HCT116 (cell line): ENCODE measurements around the gene PUSL1.

ENCODE experiments used
- ATF3 ChIP-seq: IDR thresholded peaks from 2 replicates; pipeline ENCODE4 v1.6.1; 2012
- CBX3 ChIP-seq: IDR thresholded peaks from 2 replicates; pipeline ENCODE4 v1.6.1; 2012; ENCODE audit warnings: low read depth
- CTCF ChIP-seq, 3 experiments: fragments of 200-600 bp in 1 of 3; sonication (generic) in 1 of 3; IDR thresholded peaks in 2 of 3; conservative IDR thresholded peaks in 1 of 3; 2 replicates each; pipeline ENCODE4 v1.5.1; 2012 to 2017; ENCODE audit warnings: low read depth in 2 of 3, low read length in 2 of 3, antibody characterized with exemption in 1 of 3, borderline replicate concordance in 1 of 3, control low read depth in 1 of 3, mild to moderate bottlenecking in 1 of 3, mixed read lengths in 1 of 3, mixed run types in 1 of 3, moderate library complexity in 1 of 3; ENCODE audit not compliant: insufficient read depth in 1 of 3
- ELF1 ChIP-seq: IDR thresholded peaks from 2 replicates; pipeline ENCODE4 v1.6.1; 2012; ENCODE audit warnings: low read depth, borderline replicate concordance
- EZH2 ChIP-seq: fragments of 200-600 bp; sonication (generic); IDR thresholded peaks from 2 replicates; pipeline ENCODE4 v1.6.1; 2017; ENCODE audit warnings: antibody characterized with exemption, mixed run types
- EZH2phosphoT487 ChIP-seq: fragments of 200-600 bp; IDR thresholded peaks from 2 replicates; pipeline ENCODE4 v1.6.1; 2018; ENCODE audit warnings: antibody characterized with exemption, borderline replicate concordance
- MAX ChIP-seq: IDR thresholded peaks from 2 replicates; pipeline ENCODE4 v1.6.1; 2012
- POLR2A ChIP-seq: IDR thresholded peaks from 2 replicates; pipeline ENCODE4 v1.7.0; 2011; ENCODE audit warnings: borderline replicate concordance; ENCODE audit not compliant: insufficient read depth, insufficient read length; ENCODE audit errors: extremely low read depth
- POLR2AphosphoS5 ChIP-seq: IDR thresholded peaks from 2 replicates; pipeline ENCODE4 v1.6.1; 2011; ENCODE audit warnings: mild to moderate bottlenecking, low read depth, low read length, moderate library complexity
- RAD21 ChIP-seq: IDR thresholded peaks from 2 replicates; pipeline ENCODE4 v1.6.1; 2012; ENCODE audit warnings: low read depth, mild to moderate bottlenecking
- ZFX ChIP-seq: fragments of 450-650 bp; IDR thresholded peaks from 2 replicates; pipeline ENCODE4 v1.6.1; 2017
- ZNF274 ChIP-seq: fragments of 200-500 bp; sonication (Bioruptor generic); IDR thresholded peaks from 2 replicates; pipeline ENCODE4 v1.6.1; 2014; ENCODE audit warnings: mild to moderate bottlenecking, low read depth, low read length, inconsistent platforms
- TF ChIP-seq, protein P1 (sequence below): IDR thresholded peaks from 2 replicates; pipeline ENCODE4 v1.6.1; 2012; ENCODE audit warnings: low read depth

- TF ChIP-seq CTCF (IDR thresholded peaks at IDR 0.05 in 2 of 3, conservative IDR thresholded peaks at IDR 0.05 in 1 of 3; ENCODE audit: borderline replicate concordance in 1 of 3, insufficient read depth in 1 of 3, low read depth in 2 of 3, low read length in 2 of 3) = no peak
- TF ChIP-seq POLR2AphosphoS5 = no peak
- TF ChIP-seq, protein P1, sequence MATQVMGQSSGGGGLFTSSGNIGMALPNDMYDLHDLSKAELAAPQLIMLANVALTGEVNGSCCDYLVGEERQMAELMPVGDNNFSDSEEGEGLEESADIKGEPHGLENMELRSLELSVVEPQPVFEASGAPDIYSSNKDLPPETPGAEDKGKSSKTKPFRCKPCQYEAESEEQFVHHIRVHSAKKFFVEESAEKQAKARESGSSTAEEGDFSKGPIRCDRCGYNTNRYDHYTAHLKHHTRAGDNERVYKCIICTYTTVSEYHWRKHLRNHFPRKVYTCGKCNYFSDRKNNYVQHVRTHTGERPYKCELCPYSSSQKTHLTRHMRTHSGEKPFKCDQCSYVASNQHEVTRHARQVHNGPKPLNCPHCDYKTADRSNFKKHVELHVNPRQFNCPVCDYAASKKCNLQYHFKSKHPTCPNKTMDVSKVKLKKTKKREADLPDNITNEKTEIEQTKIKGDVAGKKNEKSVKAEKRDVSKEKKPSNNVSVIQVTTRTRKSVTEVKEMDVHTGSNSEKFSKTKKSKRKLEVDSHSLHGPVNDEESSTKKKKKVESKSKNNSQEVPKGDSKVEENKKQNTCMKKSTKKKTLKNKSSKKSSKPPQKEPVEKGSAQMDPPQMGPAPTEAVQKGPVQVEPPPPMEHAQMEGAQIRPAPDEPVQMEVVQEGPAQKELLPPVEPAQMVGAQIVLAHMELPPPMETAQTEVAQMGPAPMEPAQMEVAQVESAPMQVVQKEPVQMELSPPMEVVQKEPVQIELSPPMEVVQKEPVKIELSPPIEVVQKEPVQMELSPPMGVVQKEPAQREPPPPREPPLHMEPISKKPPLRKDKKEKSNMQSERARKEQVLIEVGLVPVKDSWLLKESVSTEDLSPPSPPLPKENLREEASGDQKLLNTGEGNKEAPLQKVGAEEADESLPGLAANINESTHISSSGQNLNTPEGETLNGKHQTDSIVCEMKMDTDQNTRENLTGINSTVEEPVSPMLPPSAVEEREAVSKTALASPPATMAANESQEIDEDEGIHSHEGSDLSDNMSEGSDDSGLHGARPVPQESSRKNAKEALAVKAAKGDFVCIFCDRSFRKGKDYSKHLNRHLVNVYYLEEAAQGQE = no peak
- TF ChIP-seq EZH2 = no peak
- TF ChIP-seq EZH2phosphoT487 = no peak
- no peak for TF ChIP-seq POLR2A
- no peak for TF ChIP-seq ATF3
- no peak for TF ChIP-seq ZNF274
- no peak for TF ChIP-seq ELF1
- no peak for TF ChIP-seq ZFX
- no peak for TF ChIP-seq RAD21
- TF ChIP-seq CBX3 = no peak
- TF ChIP-seq MAX = no peak
Observed at GRCh38 chr1:1324084-1324523, 15.7 kb downstream of the PUSL1 start.
